Islet precursor cell (in vitro differentiated cells): ENCODE data around the gene VSIR.

Experiments used
- DNase-seq: peaks from one replicate; pipeline ENCODE4 v3.0.0-alpha.2; 2018

VSIR gene

GRCh38 chr10:71727105-71727737 lies 46.1 kb downstream of the VSIR start:
- DNase-seq, result no peak

- no peak for DNase-seq
Observed at GRCh38 chr10:71726580-71727104, 46.7 kb downstream of the VSIR start.

- peak; percentile 94 for DNase-seq
Observed at GRCh38 chr10:71725998-71726579, 47.2 kb downstream of the VSIR start.

GRCh38 chr10:71725249-71725648 lies 48.1 kb downstream of the VSIR start:
- no peak for DNase-seq

- DNase-seq, result no peak
Observed at GRCh38 chr10:71724539-71724938, 48.8 kb downstream of the VSIR start.

GRCh38 chr10:71723311-71723710 lies 50.0 kb downstream of the VSIR start:
- no peak for DNase-seq

GRCh38 chr10:71722849-71723248 lies 50.5 kb downstream of the VSIR start:
- DNase-seq, result no peak

- no peak for DNase-seq
Observed at GRCh38 chr10:71721313-71721712, 52.0 kb downstream of the VSIR start.

GRCh38 chr10:71720288-71720687 lies 53.0 kb downstream of the VSIR start:
- DNase-seq, result no peak

- DNase-seq, result no peak
Observed at GRCh38 chr10:71719464-71720201, 53.7 kb downstream of the VSIR start, which contains the start of gene C10orf105. C10orf105 (minus strand) TSS chr10:71719778; CDS start chr10:71716337, 3,441 bp downstream.

- DNase-seq, result no peak
Observed at GRCh38 chr10:71719042-71719441, 54.3 kb downstream of the VSIR start.

- DNase-seq, result no peak
Observed at GRCh38 chr10:71718165-71718698, 55.1 kb downstream of the VSIR start.

- DNase-seq, result no peak
Observed at GRCh38 chr10:71717551-71717951, 55.8 kb downstream of the VSIR start.

GRCh38 chr10:71717056-71717455 lies 56.3 kb downstream of the VSIR start:
- no peak for DNase-seq

- DNase-seq, result no peak
Observed at GRCh38 chr10:71716426-71716825, 56.9 kb downstream of the VSIR start.

GRCh38 chr10:71715860-71716259 lies 57.5 kb downstream of the VSIR start:
- no peak for DNase-seq

- DNase-seq, result no peak
Observed at GRCh38 chr10:71715026-71715425, 58.3 kb downstream of the VSIR start.

- no peak for DNase-seq
Observed at GRCh38 chr10:71714592-71714991, 58.7 kb downstream of the VSIR start.

GRCh38 chr10:71714031-71714410 lies 59.3 kb downstream of the VSIR start:
- DNase-seq, result no peak

GRCh38 chr10:71713135-71714030 lies 59.9 kb downstream of the VSIR start:
- DNase-seq, result no peak

- no peak for DNase-seq
Observed at GRCh38 chr10:71712572-71713134, 60.7 kb downstream of the VSIR start.

GRCh38 chr10:71712170-71712569 lies 61.1 kb downstream of the VSIR start:
- no peak for DNase-seq
